Superior temporal gyrus (tissue), 1 donor: ENCODE measurements around the gene OLFM4.
"Not testable (repeated sequence)": the region's sequence is repeated elsewhere in the genome, so short reads cannot be mapped to it uniquely, and the experiment has no call there.

Experiments
- DNase-seq: peaks from one replicate; pipeline ENCODE4 v3.0.0-alpha.2; 2016; ENCODE audit errors: extremely low spot score

OLFM4 gene

GRCh38 chr13:53028637-53029203 lies at the start of gene OLFM4:
TSS of gene OLFM4 (plus strand) at chr13:53028813. CDS start at chr13:53028837, 24 bp downstream.
- no peak for DNase-seq

- DNase-seq, result no peak
These were observed 49.6 kb upstream of the OLFM4 start for GRCh38 chr13:52978989-52979388.

- no peak for DNase-seq
These were observed 47.9 kb upstream of the OLFM4 start for GRCh38 chr13:52980695-52981094.

- DNase-seq, result no peak
These were observed 44.8 kb upstream of the OLFM4 start for GRCh38 chr13:52983836-52984235.

- no peak for DNase-seq
These were observed 43.7 kb upstream of the OLFM4 start for GRCh38 chr13:52984881-52985363.

GRCh38 chr13:52991344-52992020 lies 37.1 kb upstream of the OLFM4 start:
- DNase-seq, result no peak

GRCh38 chr13:52992110-52992509 lies 36.5 kb upstream of the OLFM4 start:
- DNase-seq, result no peak

- no peak for DNase-seq
These were observed 34.6 kb upstream of the OLFM4 start for GRCh38 chr13:52994051-52994450.

GRCh38 chr13:52994865-52995264 lies 33.7 kb upstream of the OLFM4 start:
- DNase-seq, result no peak

- DNase-seq, result no peak
These were observed 32.7 kb upstream of the OLFM4 start for GRCh38 chr13:52995946-52996345.

GRCh38 chr13:52997951-52998876 lies 30.4 kb upstream of the OLFM4 start:
- no peak for DNase-seq

- DNase-seq, result no peak
These were observed 29.4 kb upstream of the OLFM4 start for GRCh38 chr13:52999093-52999696.

GRCh38 chr13:53001444-53002225 lies 27.0 kb upstream of the OLFM4 start:
- DNase-seq, result no peak

GRCh38 chr13:53004573-53004972 lies 24.0 kb upstream of the OLFM4 start:
- no peak for DNase-seq

- DNase-seq, result no peak
These were observed 23.0 kb upstream of the OLFM4 start for GRCh38 chr13:53005626-53006025.

GRCh38 chr13:53007872-53008271 lies 20.7 kb upstream of the OLFM4 start:
- no peak for DNase-seq

- DNase-seq, result no peak
These were observed 18.1 kb upstream of the OLFM4 start for GRCh38 chr13:53010374-53011105.

GRCh38 chr13:53012707-53013106 lies 15.9 kb upstream of the OLFM4 start:
- DNase-seq, result no peak

GRCh38 chr13:53013113-53013512 lies 15.5 kb upstream of the OLFM4 start:
- no peak for DNase-seq

- not testable (repeated sequence) for DNase-seq
These were observed 14.6 kb upstream of the OLFM4 start for GRCh38 chr13:53014018-53014417.
